Fibroblast of lung (primary cell): ENCODE data around the gene EYA2.

ENCODE experiments used
- EZH2 ChIP-seq: IDR thresholded peaks from 2 replicates; pipeline ENCODE4 v1.5.1; 2012; ENCODE audit warnings: low read length, control low read depth, mild to moderate bottlenecking; ENCODE audit errors: missing control alignments
- TF ChIP-seq, protein P1 (sequence below), 2 donors: IDR thresholded peaks in 1 of 2; conservative IDR thresholded peaks in 1 of 2; 1 replicate in 1 of 2; 2 replicates in 1 of 2; pipeline ENCODE4 v1.5.1; 2011 to 2012; ENCODE audit warnings: low read length in 2 of 2, control low read depth in 1 of 2, inconsistent platforms in 1 of 2, low read depth in 1 of 2, mild to moderate bottlenecking in 1 of 2

DNA sequence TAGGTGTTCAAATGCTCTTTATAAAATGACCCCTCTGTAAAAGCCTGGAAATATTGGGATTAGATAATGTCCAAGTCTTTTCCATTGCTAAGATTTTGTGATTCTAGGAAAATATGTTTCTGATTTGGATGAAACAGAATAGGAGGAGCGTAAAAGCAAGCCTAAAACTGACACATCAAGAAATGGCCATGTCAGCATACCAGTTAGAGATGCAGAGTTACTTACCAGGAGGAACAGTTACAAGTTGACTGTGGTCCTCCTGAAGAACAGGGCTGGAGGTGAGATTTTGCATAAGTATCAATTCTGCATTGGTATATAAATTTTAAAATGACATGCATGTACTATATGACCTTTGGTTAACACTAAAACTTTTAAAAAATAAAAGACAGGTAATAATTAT, 35.3 kb downstream of the EYA2 start:
- TF ChIP-seq EZH2: no peak
- TF ChIP-seq, protein P1, sequence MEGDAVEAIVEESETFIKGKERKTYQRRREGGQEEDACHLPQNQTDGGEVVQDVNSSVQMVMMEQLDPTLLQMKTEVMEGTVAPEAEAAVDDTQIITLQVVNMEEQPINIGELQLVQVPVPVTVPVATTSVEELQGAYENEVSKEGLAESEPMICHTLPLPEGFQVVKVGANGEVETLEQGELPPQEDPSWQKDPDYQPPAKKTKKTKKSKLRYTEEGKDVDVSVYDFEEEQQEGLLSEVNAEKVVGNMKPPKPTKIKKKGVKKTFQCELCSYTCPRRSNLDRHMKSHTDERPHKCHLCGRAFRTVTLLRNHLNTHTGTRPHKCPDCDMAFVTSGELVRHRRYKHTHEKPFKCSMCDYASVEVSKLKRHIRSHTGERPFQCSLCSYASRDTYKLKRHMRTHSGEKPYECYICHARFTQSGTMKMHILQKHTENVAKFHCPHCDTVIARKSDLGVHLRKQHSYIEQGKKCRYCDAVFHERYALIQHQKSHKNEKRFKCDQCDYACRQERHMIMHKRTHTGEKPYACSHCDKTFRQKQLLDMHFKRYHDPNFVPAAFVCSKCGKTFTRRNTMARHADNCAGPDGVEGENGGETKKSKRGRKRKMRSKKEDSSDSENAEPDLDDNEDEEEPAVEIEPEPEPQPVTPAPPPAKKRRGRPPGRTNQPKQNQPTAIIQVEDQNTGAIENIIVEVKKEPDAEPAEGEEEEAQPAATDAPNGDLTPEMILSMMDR (conservative IDR thresholded peaks at IDR 0.05 in 1 of 2, IDR thresholded peaks at IDR 0.05 in 1 of 2; ENCODE audit: low read depth in 1 of 2, low read length in 2 of 2): no peak
